KOPT-K1 (cell line): ENCODE results near the gene EMX1.

Source experiments
- H3K27ac ChIP-seq: fragments of 200-600 bp; sonication (generic); 2 replicates; pipeline ENCODE4 v1.5.1; 2016; ENCODE audit warnings: antibody characterized with exemption, mild to moderate bottlenecking, low read depth, low read length; ENCODE audit not compliant: poor library complexity, severe bottlenecking
- H3K36me3 ChIP-seq: fragments of 200-600 bp; sonication (generic); 2 replicates; pipeline ENCODE4 v1.5.1; 2017; ENCODE audit warnings: antibody characterized with exemption, mild to moderate bottlenecking, low read length, moderate library complexity; ENCODE audit not compliant: insufficient read depth
- H3K9me3 ChIP-seq: fragments of 200-600 bp; sonication (generic); 2 replicates; pipeline ENCODE4 v1.5.1; 2017; ENCODE audit warnings: antibody characterized with exemption, low read length, mild to moderate bottlenecking; ENCODE audit not compliant: insufficient read depth, poor library complexity, severe bottlenecking

The EMX1 gene

DNA sequence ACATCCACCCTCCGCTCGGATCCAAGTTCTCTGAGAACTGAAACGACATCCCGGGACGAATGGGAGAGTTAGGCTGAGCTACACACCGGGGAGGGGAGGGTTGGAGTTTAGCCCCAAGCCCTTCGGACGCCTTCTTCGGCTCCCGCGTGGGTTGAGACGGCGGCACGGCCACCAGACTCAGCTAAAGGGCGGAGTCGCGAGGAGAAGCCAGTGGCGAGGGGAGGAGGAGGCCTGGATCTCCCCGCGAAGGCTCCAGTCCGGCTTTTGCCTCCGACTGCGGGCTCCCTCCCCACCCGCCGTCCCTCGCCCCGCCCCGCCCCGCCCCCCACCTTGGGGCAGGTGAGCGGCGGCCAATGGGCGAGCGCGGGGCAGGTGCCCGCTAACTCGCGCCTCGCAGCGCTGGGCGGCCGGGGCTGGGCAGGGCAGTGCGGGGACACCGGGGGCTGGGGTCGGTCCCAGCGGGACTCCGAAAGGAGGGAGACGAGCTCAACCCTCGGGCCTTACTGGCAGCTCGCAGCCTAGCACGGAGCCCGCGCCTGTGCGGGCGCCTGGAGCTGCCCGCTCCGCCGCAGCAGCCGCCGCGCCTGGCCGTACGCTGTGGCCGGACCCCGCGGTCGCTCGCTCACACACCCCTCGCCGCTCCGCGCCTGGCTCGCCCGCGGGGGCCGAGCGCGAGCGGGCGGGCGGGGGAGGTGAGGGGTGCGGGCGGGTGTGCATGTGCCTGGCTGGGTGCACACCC lies at the start of gene EMX1:
TSS of gene EMX1 (plus strand) at position 382 of the 739 bp plus-strand sequence. CDS start at position 716, 334 bp downstream.
- H3K36me3 ChIP-seq = no peaks in the 10 kb centered on the region
- peaks cover 24% of the 10 kb centered on the region for H3K9me3 ChIP-seq
- H3K27ac ChIP-seq = no peak within 1 kb of the TSS

DNA sequence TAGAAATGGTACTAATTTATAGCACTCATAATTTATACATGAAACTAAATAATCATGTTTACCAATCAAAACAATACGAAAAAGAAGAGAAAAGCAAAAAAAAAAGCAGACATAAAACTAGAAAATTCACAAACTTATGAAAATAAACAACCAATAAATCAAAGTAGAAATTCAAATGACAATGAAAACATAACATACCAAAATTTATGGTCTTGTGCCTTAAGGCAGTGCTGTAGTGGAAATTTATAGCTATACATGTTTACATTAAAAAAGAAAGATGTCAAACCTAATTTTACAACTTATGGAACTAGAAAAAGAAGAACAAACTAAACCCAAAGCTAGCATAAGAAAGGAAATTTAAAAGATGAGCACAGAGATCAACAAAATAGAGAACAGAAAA lies 46.3 kb upstream of the EMX1 start:
- H3K27ac ChIP-seq = no peak overlapping the region
- no peaks in the 10 kb centered on the region for H3K36me3 ChIP-seq
- H3K9me3 ChIP-seq = no peaks in the 10 kb centered on the region

- no peaks in the 10 kb centered on the region for H3K9me3 ChIP-seq
- H3K27ac ChIP-seq = no peak overlapping the region
- H3K36me3 ChIP-seq = no peaks in the 10 kb centered on the region
These were observed 45.4 kb upstream of the EMX1 start for GRCh38 chr2:72871880-72872279.

DNA sequence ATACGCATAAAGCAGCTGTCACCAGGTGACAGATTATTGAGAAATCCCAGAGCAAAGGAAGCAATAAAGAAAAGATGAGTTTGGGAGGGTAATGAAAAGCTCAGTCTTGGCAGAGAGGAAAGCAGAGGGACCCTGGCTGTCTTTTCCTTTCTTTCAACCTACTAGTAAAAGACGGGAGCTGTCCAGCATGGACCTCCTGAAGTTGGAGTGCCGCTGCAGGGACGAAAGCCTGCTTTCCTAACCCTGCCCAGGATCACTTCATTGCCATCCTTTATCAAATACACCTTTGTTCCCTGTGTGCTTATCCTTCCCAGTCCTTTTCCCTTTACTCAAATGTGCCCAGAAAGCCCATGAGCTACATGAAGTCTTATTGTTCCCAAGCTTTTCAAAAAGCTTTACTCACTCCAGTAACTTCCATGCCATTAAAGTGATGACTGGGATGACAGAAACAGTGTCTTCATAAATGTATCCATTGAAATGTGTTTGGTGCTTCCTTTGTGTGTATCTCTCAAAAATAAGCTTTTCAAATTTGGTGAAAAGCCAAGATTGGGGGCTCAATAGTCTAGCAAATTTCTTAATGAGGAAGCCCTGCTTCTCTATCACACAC lies 33.9 kb upstream of the EMX1 start:
- H3K27ac ChIP-seq = no peak overlapping the region
- no peaks in the 10 kb centered on the region for H3K36me3 ChIP-seq
- no peaks in the 10 kb centered on the region for H3K9me3 ChIP-seq

DNA sequence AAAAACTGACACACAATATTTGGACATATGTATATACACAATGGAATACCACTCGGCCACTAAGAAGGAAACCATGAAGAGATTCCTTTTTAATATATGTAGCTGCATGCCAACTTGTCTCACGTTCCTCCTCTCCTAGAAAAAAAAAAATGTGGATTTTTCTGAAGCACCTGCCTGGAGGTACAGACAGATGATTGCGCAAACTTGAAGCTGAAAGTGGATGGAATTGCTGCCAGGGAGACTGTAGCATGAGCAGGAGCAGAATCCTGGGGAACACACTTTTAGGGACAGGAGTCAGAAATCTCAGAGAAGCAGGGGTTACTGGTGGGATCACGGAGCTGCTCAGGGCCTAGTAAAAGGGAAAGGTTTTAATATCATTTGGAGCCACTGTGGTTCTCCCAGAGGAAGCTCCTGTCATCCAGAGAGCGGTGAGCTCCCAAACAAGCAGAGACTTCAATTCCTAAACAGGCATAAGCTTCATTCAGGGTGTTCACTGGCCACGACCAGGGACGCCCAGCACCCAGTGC lies 30.8 kb upstream of the EMX1 start:
- no peaks in the 10 kb centered on the region for H3K9me3 ChIP-seq
- H3K36me3 ChIP-seq = no peaks in the 10 kb centered on the region
- H3K27ac ChIP-seq = no peak overlapping the region

DNA sequence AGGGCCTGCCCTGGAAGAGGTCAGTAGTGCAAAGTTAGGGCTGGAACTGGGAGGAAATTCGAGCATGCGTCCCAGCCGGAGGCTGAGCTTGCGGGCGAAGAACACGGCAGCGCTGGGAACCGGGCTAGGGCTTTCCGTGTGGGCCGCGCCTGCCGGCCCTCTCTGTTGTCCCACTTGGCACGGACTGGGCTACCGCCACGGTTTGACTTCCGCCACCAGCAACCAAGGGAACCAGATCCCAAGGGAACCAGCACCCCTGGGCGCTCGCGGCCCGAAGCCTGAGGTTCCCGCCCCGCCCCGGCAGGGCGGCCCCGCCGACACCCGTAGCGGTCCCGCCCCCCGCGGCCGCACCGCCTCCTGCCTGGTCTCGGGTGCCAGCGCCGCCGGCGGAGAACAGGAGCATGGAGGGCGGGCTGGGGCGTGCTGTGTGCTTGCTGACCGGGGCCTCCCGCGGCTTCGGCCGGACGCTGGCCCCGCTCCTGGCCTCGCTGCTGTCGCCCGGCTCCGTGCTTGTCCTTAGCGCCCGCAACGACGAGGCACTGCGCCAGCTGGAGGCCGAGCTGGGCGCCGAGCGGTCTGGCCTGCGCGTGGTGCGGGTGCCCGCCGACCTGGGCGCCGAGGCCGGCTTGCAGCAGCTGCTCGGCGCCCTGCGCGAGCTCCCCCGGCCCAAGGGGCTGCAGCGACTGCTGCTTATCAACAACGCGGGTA lies 30.1 kb upstream of the EMX1 start, which contains the start of gene SPR:
TSS of gene SPR (plus strand) at position 377 of the 708 bp plus-strand sequence. CDS start at position 402, 25 bp downstream.
- Histone ChIP-seq H3K36me3 (no peaks in the 10 kb centered on the region), H3K27ac (no peak within 1 kb of the TSS)

DNA sequence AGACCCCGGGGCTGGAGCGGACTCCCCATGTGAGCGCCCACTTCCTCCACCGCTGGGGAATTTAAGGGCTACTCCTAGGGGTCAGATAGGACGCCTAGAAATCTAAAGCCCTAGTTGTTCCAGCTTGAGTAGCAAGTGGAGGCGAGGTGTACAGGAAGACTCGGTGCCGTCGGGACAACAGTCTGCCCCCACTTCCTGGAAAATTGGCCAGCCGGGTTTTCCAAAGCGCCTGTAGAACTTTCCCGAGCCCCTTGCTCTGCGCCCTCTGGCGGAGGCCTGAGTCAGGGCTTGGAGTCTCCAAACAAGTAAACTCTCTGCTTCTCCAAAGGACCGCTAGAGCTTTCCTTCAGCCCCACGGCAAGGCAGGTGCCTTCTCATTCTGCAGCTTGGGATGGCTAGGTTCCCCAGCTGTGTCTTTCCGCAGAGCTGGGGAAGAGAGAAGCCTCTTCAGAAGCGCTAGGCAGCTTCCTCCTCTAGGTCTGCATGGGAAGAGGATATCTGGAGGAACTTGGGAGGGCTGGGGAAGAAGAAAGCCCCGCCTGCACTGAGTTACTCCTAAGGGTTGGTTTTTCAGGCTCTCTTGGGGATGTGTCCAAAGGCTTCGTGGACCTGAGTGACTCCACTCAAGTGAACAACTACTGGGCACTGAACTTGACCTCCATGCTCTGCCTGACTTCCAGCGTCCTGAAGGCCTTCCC lies 29.4 kb upstream of the EMX1 start:
- H3K36me3 ChIP-seq = no peaks in the 10 kb centered on the region
- no peaks in the 10 kb centered on the region for H3K9me3 ChIP-seq
- H3K27ac ChIP-seq = no peak overlapping the region

More for the DNA sequence above, 30.1 kb upstream of the EMX1 start, which contains the start of gene SPR:
- H3K9me3 ChIP-seq = no peaks in the 10 kb centered on the region

DNA sequence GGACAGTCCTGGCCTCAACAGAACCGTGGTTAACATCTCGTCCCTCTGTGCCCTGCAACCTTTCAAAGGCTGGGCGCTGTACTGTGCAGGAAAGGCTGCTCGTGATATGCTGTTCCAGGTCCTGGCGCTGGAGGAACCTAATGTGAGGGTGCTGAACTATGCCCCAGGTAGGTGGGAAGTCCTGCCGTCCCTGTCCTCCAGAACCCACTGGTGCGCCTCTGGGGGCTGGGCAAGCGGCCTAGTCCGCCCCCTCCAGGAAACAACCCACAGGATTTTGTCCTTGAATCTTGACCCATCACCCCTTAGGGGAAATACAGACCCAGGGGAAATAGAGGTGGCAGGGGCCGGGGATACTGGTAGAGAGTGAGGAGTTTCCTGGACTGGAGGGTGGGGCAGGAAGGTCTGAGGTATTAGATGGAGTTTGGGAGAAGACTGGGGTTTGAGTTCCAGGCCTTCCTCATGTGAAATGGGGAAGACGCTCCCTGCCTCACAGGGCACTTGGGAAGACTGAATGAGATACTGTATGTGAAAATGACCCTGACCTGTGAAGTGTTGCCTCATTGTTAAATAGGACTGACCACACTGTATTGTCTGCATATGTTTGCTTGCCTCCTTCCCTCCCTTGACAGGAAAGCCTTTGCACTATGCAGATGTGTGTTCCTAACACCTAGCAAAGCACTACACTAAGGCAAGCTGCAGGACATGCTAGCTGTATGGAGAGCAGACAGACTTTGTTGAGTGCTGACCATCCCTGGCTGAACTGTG lies 28.7 kb upstream of the EMX1 start:
- Histone ChIP-seq H3K9me3 (no peaks in the 10 kb centered on the region), H3K36me3 (no peaks in the 10 kb centered on the region), H3K27ac (no peak overlapping the region)

DNA sequence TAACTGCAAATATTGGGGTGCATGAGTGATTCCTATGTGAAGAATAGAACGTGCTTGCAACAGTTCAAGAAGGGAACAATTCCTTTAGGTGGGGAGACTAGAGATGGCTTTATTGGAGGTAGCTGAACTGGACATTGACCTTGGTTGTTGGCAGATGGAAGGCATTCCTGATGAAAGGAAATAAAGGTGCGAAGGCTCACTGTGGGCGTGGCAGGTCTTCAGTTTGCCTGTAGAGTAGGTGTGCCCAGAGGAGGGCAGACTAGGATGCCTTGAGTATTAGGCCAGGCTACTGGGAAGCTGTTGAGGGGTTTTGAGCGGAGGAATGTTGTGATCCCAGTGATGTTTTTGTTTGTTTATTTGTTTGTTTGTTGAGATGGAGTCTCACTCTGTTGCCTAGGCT lies 27.3 kb upstream of the EMX1 start:
- H3K27ac ChIP-seq = no peak overlapping the region
- no peaks in the 10 kb centered on the region for H3K36me3 ChIP-seq
- H3K9me3 ChIP-seq = no peaks in the 10 kb centered on the region

GRCh38 chr2:72891091-72891818 lies 26.1 kb upstream of the EMX1 start:
- Histone ChIP-seq H3K27ac (no peak overlapping the region), H3K9me3 (no peaks in the 10 kb centered on the region), H3K36me3 (no peaks in the 10 kb centered on the region)

GRCh38 chr2:72892506-72893173 lies 24.7 kb upstream of the EMX1 start:
- no peak overlapping the region for H3K27ac ChIP-seq
- H3K36me3 ChIP-seq = no peaks in the 10 kb centered on the region
- no peaks in the 10 kb centered on the region for H3K9me3 ChIP-seq

GRCh38 chr2:72893594-72894319 lies 23.6 kb upstream of the EMX1 start:
- Histone ChIP-seq H3K27ac (no peak overlapping the region), H3K36me3 (no peaks in the 10 kb centered on the region), H3K9me3 (no peaks in the 10 kb centered on the region)

DNA sequence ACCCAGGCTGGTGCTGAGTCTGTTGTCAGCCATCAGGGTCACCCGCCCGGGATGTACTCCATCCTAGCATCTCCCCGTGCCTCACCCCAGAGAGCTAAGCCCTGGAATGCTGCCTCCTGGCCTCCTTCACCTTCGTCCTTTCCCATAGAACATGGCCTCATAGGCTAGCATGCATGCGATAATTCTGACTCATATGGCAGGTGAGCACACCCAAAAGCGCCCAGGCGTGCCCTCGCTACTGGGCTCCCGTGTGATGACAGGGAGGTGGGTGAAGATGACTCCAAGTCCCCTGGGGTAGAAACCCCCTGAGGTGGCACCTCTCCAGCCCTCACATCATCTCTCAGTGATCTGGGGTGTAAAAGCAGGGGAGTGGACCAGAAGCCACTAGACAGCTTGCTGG lies 22.8 kb upstream of the EMX1 start:
- H3K36me3 ChIP-seq = no peaks in the 10 kb centered on the region
- H3K27ac ChIP-seq = no peak overlapping the region

More for the DNA sequence above, 22.8 kb upstream of the EMX1 start:
- H3K9me3 ChIP-seq = no peaks in the 10 kb centered on the region
